HFF-Myc (cell line): ENCODE data around the gene REN.

Source experiments
- DNase-seq: peaks from one replicate; pipeline ENCODE4 v3.0.0-alpha.2; 2011; ENCODE audit warnings: low read depth; ENCODE audit errors: extremely low read depth
- H3K4me3 ChIP-seq: replicated peaks from 2 replicates; pipeline ENCODE4 v1.5.1; 2011; ENCODE audit warnings: low read depth, mild to moderate bottlenecking, control low read depth, low read length
- CTCF ChIP-seq: IDR thresholded peaks from 2 replicates; pipeline ENCODE4 v1.5.1; 2012; ENCODE audit warnings: mild to moderate bottlenecking, low read depth, low read length, control low read depth; ENCODE audit errors: missing control alignments

The REN gene

GRCh38 chr1:204155881-204156280 is 10.3 kb downstream of the REN start:
- DNase-seq, result no peak
- TF ChIP-seq CTCF, result no peak

DNA sequence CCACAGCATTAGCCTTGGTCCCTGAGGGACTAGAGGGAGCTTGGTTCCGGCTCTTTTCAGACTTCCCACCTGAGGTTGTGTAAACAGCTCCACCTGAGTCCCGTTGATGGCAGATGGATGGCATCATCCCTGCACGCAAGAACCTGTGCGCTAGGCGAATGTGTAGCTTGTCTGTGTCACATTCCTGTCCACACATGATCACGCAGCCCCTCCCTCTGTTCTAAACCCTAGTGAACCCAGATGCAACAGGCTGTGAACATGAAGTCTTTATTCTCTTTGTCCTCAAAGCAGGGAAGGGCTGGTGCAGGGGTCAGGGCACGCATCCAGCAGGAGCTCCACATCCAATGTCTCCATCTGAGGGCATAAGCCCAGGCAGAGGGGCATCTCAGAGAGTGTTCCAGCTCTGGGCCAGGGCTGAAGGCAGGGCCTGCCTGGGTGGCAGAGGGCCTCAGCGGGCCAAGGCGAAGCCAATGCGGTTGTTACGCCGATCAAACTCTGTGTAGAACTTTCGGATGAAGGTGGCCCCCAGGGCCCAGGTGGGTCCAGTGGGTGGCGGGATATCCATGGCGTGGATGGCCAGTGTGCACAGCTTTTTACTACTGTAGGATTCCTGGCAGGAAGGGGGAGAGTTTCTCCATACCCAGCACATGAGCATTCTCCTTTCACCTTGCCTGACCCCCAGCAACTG is 11.4 kb downstream of the REN start:
- no peak overlapping the region for H3K4me3 ChIP-seq
- DNase-seq, result no peak
- TF ChIP-seq CTCF, result no peak

More at GRCh38 chr1:204155881-204156280, 10.3 kb downstream of the REN start:
- H3K4me3 ChIP-seq, result no peak overlapping the region

- TF ChIP-seq CTCF, result no peak
- no peak for DNase-seq
- H3K4me3 ChIP-seq, result no peak overlapping the region
Measured at GRCh38 chr1:204153667-204154066, 12.5 kb downstream of the REN start.

- H3K4me3 ChIP-seq, result peak overlapping the region; percentile 43
- DNase-seq, result no peak
- TF ChIP-seq CTCF, result no peak
Measured at GRCh38 chr1:204152310-204153044, 13.7 kb downstream of the REN start.

GRCh38 chr1:204151552-204152309 is 14.4 kb downstream of the REN start, which contains the start of gene ETNK2:
Gene ETNK2, minus strand, starts transcription at chr1:204152044. Its CDS starts 192 bp downstream, at chr1:204151852.
- DNase-seq, result no peak
- H3K4me3 ChIP-seq, result peak within 1 kb of the TSS; percentile 50
- TF ChIP-seq CTCF, result no peak

DNA sequence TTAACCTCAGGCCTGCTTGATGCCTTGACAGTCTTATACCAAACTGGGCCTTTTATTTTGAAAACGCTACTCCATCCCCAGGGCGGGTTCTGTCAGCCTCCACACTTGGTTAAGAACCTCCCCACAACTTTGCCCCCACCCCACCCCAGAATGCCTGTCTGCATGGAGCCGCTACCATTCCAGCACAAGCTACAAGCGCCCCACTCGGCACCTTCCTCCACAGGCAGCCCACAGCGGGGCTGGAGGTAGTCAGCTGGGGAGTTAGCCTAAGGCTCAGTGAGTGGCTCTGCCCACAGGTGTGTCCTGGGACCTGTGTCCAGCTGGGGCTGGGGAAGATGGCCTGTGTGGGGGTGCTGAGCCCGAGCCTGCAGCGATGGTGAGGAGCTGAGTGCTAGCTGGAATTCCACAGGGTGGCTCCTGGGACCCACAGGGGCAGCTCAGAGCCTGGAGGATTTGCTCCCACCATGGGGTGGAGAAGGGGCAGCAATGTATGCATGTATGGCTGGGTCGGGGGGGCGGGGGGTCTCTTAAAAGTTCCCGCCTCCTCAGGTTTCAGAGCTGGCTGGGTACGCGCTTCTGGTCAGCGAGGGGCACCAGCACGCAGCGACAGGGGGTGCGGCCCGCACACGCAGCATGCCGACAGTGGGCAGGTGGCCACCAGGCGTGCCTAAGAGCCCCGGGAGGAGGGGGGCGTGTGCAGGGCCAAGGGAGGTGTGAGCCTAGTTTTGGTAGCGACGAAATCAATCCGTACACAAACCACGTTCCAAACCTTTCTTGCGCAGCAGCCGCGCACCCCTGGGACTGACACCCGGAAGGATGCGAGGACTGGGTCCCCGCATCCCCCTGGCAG is 15.2 kb downstream of the REN start:
- DNase-seq, result no peak
- no peak for TF ChIP-seq CTCF
- peak overlapping the region; percentile 50 for H3K4me3 ChIP-seq
